Smooth muscle cell (in vitro differentiated cells): ENCODE data around the gene SPAG9. TPM values are rescaled to one million over a fixed set of nuclear protein-coding genes. Genes with fewer than 3 reads are reported as not detected.

Source experiments
- DNase-seq: peaks from one replicate; lab custom pipeline; 2025; ENCODE audit not compliant: unreplicated experiment; lab: John Stamatoyannopoulos, UW
- H2AFZ ChIP-seq: fragments of 200-600 bp; sonication (generic); 2 replicates; pipeline ENCODE4 v1.6.0; 2016; ENCODE audit warnings: antibody characterized with exemption, low read depth, mild to moderate bottlenecking
- H3F3A ChIP-seq: fragments of 200-600 bp; sonication (generic); 2 replicates; pipeline ENCODE4 v1.6.0; 2017; ENCODE audit warnings: antibody characterized with exemption, low read depth
- H3K27ac ChIP-seq: fragments of 200-600 bp; sonication (generic); 2 replicates; pipeline ENCODE4 v1.5.1; 2016; ENCODE audit warnings: low read depth, mild to moderate bottlenecking
- H3K27me3 ChIP-seq: fragments of 200-600 bp; sonication (generic); 2 replicates; pipeline ENCODE4 v1.6.1; 2016; ENCODE audit warnings: low read depth, mild to moderate bottlenecking
- H3K36me3 ChIP-seq: fragments of 200-600 bp; sonication (generic); 2 replicates; pipeline ENCODE4 v1.5.1; 2016; ENCODE audit warnings: low read depth
- H3K4me1 ChIP-seq: fragments of 200-600 bp; sonication (generic); 2 replicates; pipeline ENCODE4 v1.5.1; 2016; ENCODE audit warnings: low read depth
- H3K4me2 ChIP-seq: fragments of 200-600 bp; sonication (generic); 2 replicates; pipeline ENCODE4 v1.6.0; 2016; ENCODE audit warnings: mild to moderate bottlenecking
- H3K4me3 ChIP-seq: fragments of 200-600 bp; sonication (generic); 2 replicates; pipeline ENCODE4 v1.5.1; 2016; ENCODE audit warnings: mild to moderate bottlenecking
- H3K79me2 ChIP-seq: fragments of 200-600 bp; sonication (generic); 2 replicates; pipeline ENCODE4 v1.6.0; 2016; ENCODE audit warnings: low read depth, mild to moderate bottlenecking
- H3K9ac ChIP-seq: fragments of 200-600 bp; sonication (generic); 2 replicates; pipeline ENCODE4 v1.6.0; 2016; ENCODE audit warnings: low read depth
- H3K9me3 ChIP-seq: fragments of 200-600 bp; sonication (generic); replicated peaks from 2 replicates; pipeline ENCODE4 v1.5.1; 2016; ENCODE audit warnings: low read depth
- H4K20me1 ChIP-seq: fragments of 200-600 bp; sonication (generic); 2 replicates; pipeline ENCODE4 v1.6.0; 2016; ENCODE audit warnings: low read depth
- WGBS: methylation state at CpG from one replicate; pipeline ENCODE4 v1.1.7; 2016; ENCODE audit warnings: low lambda C conversion rate; 5-methylcytosine and 5-hydroxymethylcytosine counted together
- polyA plus RNA-seq: library from polyadenylated mRNA; unstranded; fragments of >200 nt; fragmentation: Nextera tagmentation; extraction: Ambion mirVana; gene quantifications from 2 replicates; pipeline ENCODE4 v1.2.1, GENCODE V29; 2016
- total RNA-seq: library from RNA; depleted of rRNA; stranded (reverse); fragments of >200 nt; gene quantifications from 2 replicates; pipeline ENCODE4 v1.2.3, GENCODE V29; 2014
- TF ChIP-seq, protein P1 (sequence below): fragments of 200-600 bp; sonication (generic); IDR thresholded peaks from 2 replicates; pipeline ENCODE4 v1.5.1; 2017; ENCODE audit warnings: borderline replicate concordance, mild to moderate bottlenecking, antibody characterized with exemption; ENCODE audit not compliant: insufficient read depth, poor library complexity, severe bottlenecking

SPAG9 gene
- total and polyA plus RNA-seq, 2 experiments from 2014 or later, result 29.1 to 64.8 TPM

DNA sequence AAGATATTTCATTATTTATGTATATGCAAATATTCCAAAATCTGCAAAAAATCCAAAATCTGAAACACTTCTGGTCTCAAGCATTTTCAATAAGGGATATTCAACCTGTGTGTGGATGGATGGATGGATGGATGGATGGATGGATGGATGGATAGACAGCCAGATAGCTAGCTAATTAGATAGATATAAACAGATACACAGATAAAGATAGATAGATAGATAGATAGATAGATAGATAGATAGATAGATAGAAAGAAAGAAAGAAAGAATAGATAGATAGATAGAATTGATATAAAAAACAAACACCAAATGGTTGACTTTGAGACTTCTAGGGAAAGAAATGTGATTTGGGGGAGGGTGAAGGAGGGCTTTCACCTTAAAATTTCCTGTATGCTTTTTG is 139.4 kb downstream of the SPAG9 start:
- no peak overlapping the region for H2AFZ ChIP-seq
- no peak for DNase-seq
- TF ChIP-seq, protein P1, sequence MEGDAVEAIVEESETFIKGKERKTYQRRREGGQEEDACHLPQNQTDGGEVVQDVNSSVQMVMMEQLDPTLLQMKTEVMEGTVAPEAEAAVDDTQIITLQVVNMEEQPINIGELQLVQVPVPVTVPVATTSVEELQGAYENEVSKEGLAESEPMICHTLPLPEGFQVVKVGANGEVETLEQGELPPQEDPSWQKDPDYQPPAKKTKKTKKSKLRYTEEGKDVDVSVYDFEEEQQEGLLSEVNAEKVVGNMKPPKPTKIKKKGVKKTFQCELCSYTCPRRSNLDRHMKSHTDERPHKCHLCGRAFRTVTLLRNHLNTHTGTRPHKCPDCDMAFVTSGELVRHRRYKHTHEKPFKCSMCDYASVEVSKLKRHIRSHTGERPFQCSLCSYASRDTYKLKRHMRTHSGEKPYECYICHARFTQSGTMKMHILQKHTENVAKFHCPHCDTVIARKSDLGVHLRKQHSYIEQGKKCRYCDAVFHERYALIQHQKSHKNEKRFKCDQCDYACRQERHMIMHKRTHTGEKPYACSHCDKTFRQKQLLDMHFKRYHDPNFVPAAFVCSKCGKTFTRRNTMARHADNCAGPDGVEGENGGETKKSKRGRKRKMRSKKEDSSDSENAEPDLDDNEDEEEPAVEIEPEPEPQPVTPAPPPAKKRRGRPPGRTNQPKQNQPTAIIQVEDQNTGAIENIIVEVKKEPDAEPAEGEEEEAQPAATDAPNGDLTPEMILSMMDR, result no peak
- H3K36me3 ChIP-seq, result peaks cover 25% of the 10 kb centered on the region
- no peak overlapping the region for H3K4me3 ChIP-seq
- H3K4me2 ChIP-seq, result no peak overlapping the region
- H3K27me3 ChIP-seq, result no peaks in the 10 kb centered on the region
- H3F3A ChIP-seq, result no peaks in the 10 kb centered on the region
- no peaks in the 10 kb centered on the region for H3K9me3 ChIP-seq
- H3K4me1 ChIP-seq, result no peaks in the 10 kb centered on the region
- no peaks in the 10 kb centered on the region for H4K20me1 ChIP-seq
- H3K79me2 ChIP-seq, result no peaks in the 10 kb centered on the region
- no peak overlapping the region for H3K9ac ChIP-seq
- no peak overlapping the region for H3K27ac ChIP-seq

DNA sequence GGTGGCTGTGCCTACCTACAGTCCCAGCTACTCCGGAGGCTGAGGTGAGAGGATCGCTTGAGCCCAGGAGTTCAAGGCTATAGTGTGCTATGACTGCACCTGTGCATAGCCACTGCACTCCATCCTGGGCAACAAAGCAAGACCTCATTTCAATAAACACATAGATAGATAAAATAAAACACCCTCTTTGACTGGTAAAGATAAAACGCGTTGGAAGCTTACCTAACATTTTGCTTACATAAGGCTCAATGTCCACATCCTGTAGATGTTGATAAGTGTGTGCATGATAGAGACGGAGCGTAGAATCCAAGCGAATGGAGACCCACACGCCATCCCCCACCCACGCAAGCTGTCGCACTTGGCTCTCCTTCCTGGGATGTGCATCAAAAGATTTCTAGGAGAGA is 141.1 kb downstream of the SPAG9 start:
- peaks cover 23% of the 10 kb centered on the region for H3K36me3 ChIP-seq
- DNase-seq, result no peak
- H3K79me2 ChIP-seq, result no peaks in the 10 kb centered on the region
- no peak overlapping the region for H3K4me2 ChIP-seq
- H3K4me1 ChIP-seq, result no peaks in the 10 kb centered on the region
- TF ChIP-seq, protein P1, result no peak
- H2AFZ ChIP-seq, result no peak overlapping the region
- H3K9me3 ChIP-seq, result no peaks in the 10 kb centered on the region
- H3F3A ChIP-seq, result no peaks in the 10 kb centered on the region
- H3K27ac ChIP-seq, result no peak overlapping the region
- H3K4me3 ChIP-seq, result no peak overlapping the region
- H3K27me3 ChIP-seq, result no peaks in the 10 kb centered on the region
- WGBS, result 97% methylated on average over 10 of the region's 10 CpGs
- H4K20me1 ChIP-seq, result no peaks in the 10 kb centered on the region
- no peak overlapping the region for H3K9ac ChIP-seq

DNA sequence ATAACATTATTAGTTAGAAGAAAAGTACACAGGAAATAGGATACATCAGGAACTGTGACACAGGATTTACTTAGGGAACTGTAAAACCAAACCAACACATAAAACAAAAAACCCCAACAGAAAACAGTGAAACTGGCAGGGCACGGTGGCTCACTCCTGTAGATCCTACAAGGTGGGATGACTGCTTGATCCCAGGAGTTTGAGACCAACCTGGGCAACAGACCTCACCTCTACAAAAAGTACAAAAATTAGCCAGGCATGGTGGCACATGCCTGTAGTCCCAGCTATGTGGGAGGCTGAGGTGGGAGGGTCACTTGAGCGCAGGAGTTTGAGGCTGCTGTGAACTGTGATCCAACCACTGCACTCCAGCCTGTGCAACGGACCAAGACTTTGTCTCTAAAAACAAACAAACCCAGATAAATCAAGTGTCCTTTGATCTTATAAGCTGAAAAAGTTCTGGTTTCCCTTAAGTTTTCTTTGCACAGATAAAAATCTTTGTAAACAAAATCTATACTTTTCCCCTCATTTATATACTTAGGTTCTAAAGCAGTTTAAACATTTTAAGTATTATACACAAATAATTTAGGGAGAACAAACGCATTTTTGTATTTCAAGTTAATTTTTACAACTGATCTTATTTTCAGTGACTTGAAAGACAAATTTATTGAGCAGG is 143.0 kb downstream of the SPAG9 start:
- H3K79me2 ChIP-seq, result no peaks in the 10 kb centered on the region
- H3K9me3 ChIP-seq, result no peaks in the 10 kb centered on the region
- H4K20me1 ChIP-seq, result no peaks in the 10 kb centered on the region
- no peak overlapping the region for H3K27ac ChIP-seq
- WGBS, result 64% methylated on average over 4 of the region's 4 CpGs
- no peak overlapping the region for H3K4me2 ChIP-seq
- no peak for DNase-seq
- no peak overlapping the region for H3K4me3 ChIP-seq
- peaks cover 23% of the 10 kb centered on the region for H3K36me3 ChIP-seq
- no peak overlapping the region for H3K9ac ChIP-seq
- H2AFZ ChIP-seq, result no peak overlapping the region
- no peaks in the 10 kb centered on the region for H3K27me3 ChIP-seq
- no peaks in the 10 kb centered on the region for H3K4me1 ChIP-seq
- no peaks in the 10 kb centered on the region for H3F3A ChIP-seq
- TF ChIP-seq, protein P1, result no peak

DNA sequence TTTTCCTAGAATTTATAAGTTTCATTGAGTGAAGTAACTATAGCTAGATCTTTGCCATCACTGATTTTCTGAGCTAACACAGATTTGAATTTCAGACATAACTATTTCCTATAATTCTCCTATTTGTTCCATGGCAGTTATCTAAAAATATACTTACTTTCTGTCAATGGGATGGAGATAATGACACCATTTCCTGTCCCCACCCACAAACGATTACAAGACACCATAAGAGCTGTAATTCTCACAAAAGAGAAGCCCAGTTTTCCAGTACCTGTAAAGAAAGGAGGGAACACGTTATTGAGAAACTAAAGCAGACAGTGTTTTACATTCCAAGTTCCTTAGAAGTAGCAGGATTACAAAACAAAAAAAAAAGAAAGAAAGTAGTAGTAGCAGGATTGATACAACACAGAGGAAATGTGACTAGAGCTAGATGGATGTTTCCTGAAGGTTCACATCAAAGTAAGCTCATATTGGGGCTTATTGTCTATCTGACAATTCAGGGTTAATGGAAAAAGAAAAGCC is 143.7 kb downstream of the SPAG9 start:
- Histone ChIP-seq H4K20me1 (no peaks in the 10 kb centered on the region), H3K27ac (no peak overlapping the region), H3K79me2 (no peaks in the 10 kb centered on the region), H3K4me2 (no peak overlapping the region), H2AFZ (no peak overlapping the region), H3K9ac (no peak overlapping the region), H3K4me3 (no peak overlapping the region), H3K36me3 (peaks cover 23% of the 10 kb centered on the region), H3F3A (no peaks in the 10 kb centered on the region), H3K4me1 (no peaks in the 10 kb centered on the region), H3K27me3 (no peaks in the 10 kb centered on the region), H3K9me3 (no peaks in the 10 kb centered on the region)
- 90% methylated on average over 2 of the region's 2 CpGs for WGBS
- TF ChIP-seq, protein P1, result no peak
- DNase-seq, result no peak
